Measurements from ENCODE around the gene RNF181.

DNA sequence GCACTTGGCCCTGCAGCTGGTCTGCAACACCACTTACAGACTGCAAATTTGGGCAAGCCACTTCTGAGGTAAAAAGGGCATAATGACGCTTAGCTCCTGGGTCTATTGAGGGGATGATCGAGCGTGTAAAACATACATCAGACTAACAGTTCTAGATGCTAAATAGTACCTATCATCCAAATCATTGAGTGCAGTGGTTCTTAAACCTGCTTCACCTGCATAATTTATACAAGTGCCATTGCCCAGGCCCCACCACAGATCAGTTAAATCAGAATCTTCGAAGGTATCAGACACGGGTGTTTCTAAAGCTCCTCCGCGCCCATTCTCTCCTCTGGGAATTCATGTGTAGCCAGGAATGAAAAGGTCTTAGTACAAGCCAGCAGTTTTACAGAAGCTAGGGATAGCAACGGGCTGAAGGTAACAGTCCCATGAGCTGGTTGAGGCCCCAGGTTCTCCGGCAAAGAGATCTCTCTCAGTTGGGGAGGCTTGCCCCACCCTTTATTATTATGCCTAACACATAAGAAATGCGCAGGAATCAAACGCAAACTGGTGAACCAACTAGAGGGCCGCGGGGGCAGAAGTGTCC is 737 bp upstream of the RNF181 start:
- TF ChIP-seq, protein P1, sequence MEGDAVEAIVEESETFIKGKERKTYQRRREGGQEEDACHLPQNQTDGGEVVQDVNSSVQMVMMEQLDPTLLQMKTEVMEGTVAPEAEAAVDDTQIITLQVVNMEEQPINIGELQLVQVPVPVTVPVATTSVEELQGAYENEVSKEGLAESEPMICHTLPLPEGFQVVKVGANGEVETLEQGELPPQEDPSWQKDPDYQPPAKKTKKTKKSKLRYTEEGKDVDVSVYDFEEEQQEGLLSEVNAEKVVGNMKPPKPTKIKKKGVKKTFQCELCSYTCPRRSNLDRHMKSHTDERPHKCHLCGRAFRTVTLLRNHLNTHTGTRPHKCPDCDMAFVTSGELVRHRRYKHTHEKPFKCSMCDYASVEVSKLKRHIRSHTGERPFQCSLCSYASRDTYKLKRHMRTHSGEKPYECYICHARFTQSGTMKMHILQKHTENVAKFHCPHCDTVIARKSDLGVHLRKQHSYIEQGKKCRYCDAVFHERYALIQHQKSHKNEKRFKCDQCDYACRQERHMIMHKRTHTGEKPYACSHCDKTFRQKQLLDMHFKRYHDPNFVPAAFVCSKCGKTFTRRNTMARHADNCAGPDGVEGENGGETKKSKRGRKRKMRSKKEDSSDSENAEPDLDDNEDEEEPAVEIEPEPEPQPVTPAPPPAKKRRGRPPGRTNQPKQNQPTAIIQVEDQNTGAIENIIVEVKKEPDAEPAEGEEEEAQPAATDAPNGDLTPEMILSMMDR (IDR thresholded peaks at IDR 0.05 in 2 of 3, conservative IDR thresholded peaks at IDR 0.05 in 1 of 3; ENCODE audit: borderline replicate concordance in 1 of 3, insufficient read depth in 1 of 3, low read depth in 2 of 3, low read length in 2 of 3) = no peak
- TF ChIP-seq POLR2A (IDR thresholded peaks at IDR 0.05; ENCODE audit: borderline replicate concordance, extremely low read depth, insufficient read depth, insufficient read length) = no peak
- no peak for TF ChIP-seq EZH2phosphoT487 (IDR thresholded peaks at IDR 0.05; ENCODE audit: borderline replicate concordance)
- no peak for TF ChIP-seq RAD21 (IDR thresholded peaks at IDR 0.05; ENCODE audit: low read depth)
- TF ChIP-seq POLR2AphosphoS5 (IDR thresholded peaks at IDR 0.05; ENCODE audit: low read depth, low read length) = no peak
- no peak for TF ChIP-seq ZNF274 (IDR thresholded peaks at IDR 0.05; ENCODE audit: low read depth, low read length)
- no peak for TF ChIP-seq SP1 (IDR thresholded peaks at IDR 0.05; ENCODE audit: low read depth)
- no peak for TF ChIP-seq EZH2 (IDR thresholded peaks at IDR 0.05)
- no peak for TF ChIP-seq ATF3 (IDR thresholded peaks at IDR 0.05)
- TF ChIP-seq REST (IDR thresholded peaks at IDR 0.05; ENCODE audit: low read depth) = no peak
- TF ChIP-seq, protein P2, sequence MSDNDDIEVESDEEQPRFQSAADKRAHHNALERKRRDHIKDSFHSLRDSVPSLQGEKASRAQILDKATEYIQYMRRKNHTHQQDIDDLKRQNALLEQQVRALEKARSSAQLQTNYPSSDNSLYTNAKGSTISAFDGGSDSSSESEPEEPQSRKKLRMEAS (IDR thresholded peaks at IDR 0.05) = no peak
- no peak for TF ChIP-seq CEBPB (IDR thresholded peaks at IDR 0.05; ENCODE audit: low read depth)
- TF ChIP-seq TCF7L2 (IDR thresholded peaks at IDR 0.05; ENCODE audit: borderline replicate concordance, extremely low read depth, insufficient read depth, insufficient read length) = no peak
- no peak for TF ChIP-seq JUND (IDR thresholded peaks at IDR 0.05)
